ENCODE measurements around the gene UTP15.

DNA sequence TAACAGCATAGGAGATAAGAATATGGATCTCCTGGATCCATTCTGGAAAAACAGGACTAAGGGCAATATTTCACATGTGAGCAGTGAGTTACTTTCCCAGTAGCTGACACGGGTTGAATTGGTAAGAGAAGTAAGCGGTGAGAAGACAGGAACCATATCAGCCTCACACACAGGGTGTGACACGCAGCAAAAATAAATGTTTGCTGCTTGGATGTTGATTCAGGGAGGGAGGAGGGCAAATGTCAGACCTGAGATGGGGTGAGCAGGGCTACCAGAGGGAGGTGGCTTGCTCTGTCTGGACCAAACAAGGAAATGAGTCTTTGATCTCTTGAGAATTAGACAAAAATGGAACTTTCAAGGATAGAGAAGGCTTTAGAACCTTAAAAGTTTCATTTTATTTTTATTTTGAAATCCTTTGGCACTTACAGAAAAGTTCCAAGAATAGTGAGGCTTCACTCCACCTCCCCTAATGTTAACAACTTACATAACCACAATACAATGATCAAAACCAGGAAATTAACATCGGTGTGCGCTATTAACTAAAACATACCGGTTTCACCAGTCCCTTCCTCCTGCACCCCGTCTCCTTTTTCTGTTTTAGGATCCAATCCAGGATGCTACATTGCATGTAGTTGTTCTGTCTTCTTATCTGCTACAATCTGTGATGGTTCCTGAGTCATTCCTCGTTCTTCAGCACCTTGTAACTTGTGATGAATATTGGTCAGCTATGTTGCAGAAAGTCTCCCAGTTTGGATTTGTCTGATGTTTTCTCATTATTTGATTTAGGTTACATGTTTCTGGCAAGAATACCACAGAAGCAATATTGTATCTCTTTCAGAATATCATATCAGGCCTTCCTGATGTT lies 39.9 kb downstream of the UTP15 start:
- TF ChIP-seq GLIS3 (CRISPR knock-in tag; IDR thresholded peaks at IDR 0.05) (no peak), TSHZ2 (CRISPR knock-in tag; IDR thresholded peaks at IDR 0.05) (no peak)
- TF ChIP-seq, protein P1, sequence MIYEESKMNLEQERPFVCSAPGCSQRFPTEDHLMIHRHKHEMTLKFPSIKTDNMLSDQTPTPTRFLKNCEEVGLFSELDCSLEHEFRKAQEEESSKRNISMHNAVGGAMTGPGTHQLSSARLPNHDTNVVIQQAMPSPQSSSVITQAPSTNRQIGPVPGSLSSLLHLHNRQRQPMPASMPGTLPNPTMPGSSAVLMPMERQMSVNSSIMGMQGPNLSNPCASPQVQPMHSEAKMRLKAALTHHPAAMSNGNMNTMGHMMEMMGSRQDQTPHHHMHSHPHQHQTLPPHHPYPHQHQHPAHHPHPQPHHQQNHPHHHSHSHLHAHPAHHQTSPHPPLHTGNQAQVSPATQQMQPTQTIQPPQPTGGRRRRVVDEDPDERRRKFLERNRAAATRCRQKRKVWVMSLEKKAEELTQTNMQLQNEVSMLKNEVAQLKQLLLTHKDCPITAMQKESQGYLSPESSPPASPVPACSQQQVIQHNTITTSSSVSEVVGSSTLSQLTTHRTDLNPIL (CRISPR knock-in tag; IDR thresholded peaks at IDR 0.05; ENCODE audit: low read depth): no peak

All from SK-N-SH treated with all-trans-retinoic acid at 6 μM for 48 hours (cell line).